K562 (cell line): ENCODE data around the gene TGM5. TPM values are rescaled to one million over a fixed set of nuclear protein-coding genes. Genes with fewer than 3 reads are reported as not detected.

Source experiments
- ATAC-seq: fragments of 200-7000 bp; cut with Tn5 transposase; 3 replicates; pipeline ENCODE4 v1.9.1; 2020; ENCODE audit warnings: moderate library complexity
- BruUV-seq: library from RNA; stranded (reverse); fragments of 400-500 nt; replicated peaks from 2 replicates; lab custom pipeline; 2021; lab: Mats Ljungman, UMichigan
- CTCF ChIA-PET: fragments of 300-600 bp; formaldehyde crosslinking; extraction: SDS; loops from one replicate; lab custom pipeline; 2021; ENCODE audit warnings: low intra/inter-chr PET ratio; lab: Yijun Ruan, JAX
- POLR2A ChIA-PET: fragments of 300-600, 350-650 bp; sonication (Branson Sonifier 250); formaldehyde crosslinking; extraction: SDS; loops from one replicate; lab custom pipeline; 2021; ENCODE audit warnings: antibody characterized with exemption, inconsistent platforms; lab: Yijun Ruan, JAX
- DNase-seq, 4 experiments: peaks; one replicate each; pipeline versions ENCODE4 v3.0.0 to v3.0.0-alpha.2; 2011 to 2018; ENCODE audit warnings: low spot score in 3 of 4, mixed read lengths in 3 of 4; ENCODE audit errors: extremely low read depth in 1 of 4
- FAIRE-seq: peaks from 2 replicates; lab custom pipeline; 2011; peaks lifted over from hg19 to GRCh38; lab: Jason Lieb, UNC
- H2AFZ ChIP-seq: 2 replicates; pipeline ENCODE4 v1.6.0; 2011; ENCODE audit warnings: low read depth, low read length, control low read depth, inconsistent platforms
- H3K27ac ChIP-seq: fragments of 200-600 bp; 3 replicates; pipeline ENCODE4 v1.8.0; 2011; ENCODE audit warnings: low read depth, mild to moderate bottlenecking, control low read depth, inconsistent platforms, low read length, moderate library complexity, mixed read lengths; ENCODE audit errors: extremely low read depth
- H3K27me3 ChIP-seq, 2 experiments: fragments of 300-600 bp in 1 of 2; 2 replicates in 1 of 2; 3 replicates in 1 of 2; pipeline versions ENCODE4 v1.6.0 to v1.8.0; 2011; ENCODE audit warnings: inconsistent platforms in 2 of 2, low read length in 2 of 2, mild to moderate bottlenecking in 1 of 2, mixed read lengths in 1 of 2, moderate library complexity in 1 of 2; ENCODE audit not compliant: control insufficient read depth in 2 of 2, insufficient read depth in 2 of 2
- H3K36me3 ChIP-seq: fragments of 300-600 bp; 3 replicates; pipeline ENCODE4 v1.8.0; 2011; ENCODE audit warnings: mild to moderate bottlenecking, low read length, inconsistent platforms; ENCODE audit not compliant: control insufficient read depth, insufficient read depth
- H3K4me1 ChIP-seq, 2 experiments: fragments of 200-600 bp in 1 of 2; replicated peaks in 1 of 2; 2 replicates in 1 of 2; 3 replicates in 1 of 2; pipeline versions ENCODE4 v1.5.1 to v1.8.0; 2011; ENCODE audit warnings: inconsistent platforms in 2 of 2, low read length in 2 of 2, mild to moderate bottlenecking in 1 of 2, mixed read lengths in 1 of 2, moderate library complexity in 1 of 2; ENCODE audit not compliant: control insufficient read depth in 2 of 2, insufficient read depth in 2 of 2
- H3K4me2 ChIP-seq: 2 replicates; pipeline ENCODE4 v1.6.1; 2011; ENCODE audit warnings: low read length, control low read depth, inconsistent platforms, mixed read lengths; ENCODE audit not compliant: insufficient read depth
- H3K4me3 ChIP-seq: fragments of 200-600 bp; sonication (generic), shearing (Covaris generic); 2 replicates; pipeline ENCODE4 v1.5.1; 2016; ENCODE audit warnings: control low read depth, inconsistent platforms
- H3K79me2 ChIP-seq: fragments of 200-600 bp; 3 replicates; pipeline ENCODE4 v1.8.0; 2011; ENCODE audit warnings: low read length, inconsistent platforms; ENCODE audit not compliant: control insufficient read depth, insufficient read depth
- H3K9ac ChIP-seq, 2 experiments: 2 replicates each; pipeline versions ENCODE4 v1.6.0 to v1.6.1; 2011; ENCODE audit warnings: low read depth in 2 of 2, low read length in 2 of 2, control low read depth in 1 of 2, inconsistent platforms in 1 of 2, mild to moderate bottlenecking in 1 of 2, mixed read lengths in 1 of 2; ENCODE audit not compliant: insufficient read depth in 1 of 2
- H3K9me1 ChIP-seq: one replicate; pipeline ENCODE4 v1.6.0; 2011; ENCODE audit warnings: inconsistent platforms, mild to moderate bottlenecking, low read length, moderate library complexity; ENCODE audit not compliant: control insufficient read depth, insufficient read depth
- H3K9me3 ChIP-seq: replicated peaks from 2 replicates; pipeline ENCODE4 v1.5.1; 2011; ENCODE audit warnings: low read depth, low read length, inconsistent platforms; ENCODE audit not compliant: control insufficient read depth, insufficient read depth
- H4K20me1 ChIP-seq: replicated peaks from 2 replicates; pipeline ENCODE4 v1.6.1; 2011; ENCODE audit warnings: low read length, inconsistent platforms, mixed read lengths; ENCODE audit not compliant: control insufficient read depth, insufficient read depth
- PCBP2 ChIP-seq: fragments of 200-400 bp; formaldehyde crosslinking; IDR thresholded peaks from 2 replicates; pipeline ENCODE4 v1.6.1; 2018; ENCODE audit warnings: low read length, low read depth, mild to moderate bottlenecking, moderate library complexity; ENCODE audit not compliant: poor library complexity, severe bottlenecking
- RAD51 ChIP-seq: fragments of 450-650 bp; IDR thresholded peaks from 2 replicates; pipeline ENCODE4 v1.7.1; 2016; ENCODE audit warnings: low read depth, mild to moderate bottlenecking, borderline replicate concordance
- WGBS: fragments of 100-300 bp; shearing (Covaris generic); methylation state at CpG from one replicate; pipeline ENCODE4 v1.1.6; 2016; ENCODE audit warnings: low coverage, mixed read lengths; ENCODE audit not compliant: insufficient coverage; ENCODE audit errors: missing lambda C conversion rate; 5-methylcytosine and 5-hydroxymethylcytosine counted together
- in situ Hi-C: fragments of 300-500 bp; cut with MboI; formaldehyde crosslinking; loops from 4 replicates; pipeline ENCODE4 v1.15.0; 2018; ENCODE audit warnings: inconsistent platforms, mixed read lengths
- intact Hi-C: fragments of 100-400 bp; cut with micrococcal nuclease; formaldehyde crosslinking; loops from 2 replicates; pipeline ENCODE4 v1.14.2; 2022
- polyA plus RNA-seq, 8 experiments: library from polyadenylated mRNA; depleted of rRNA in 4 of 8; stranded (reverse) in 5 of 8; unstranded in 3 of 8; fragments of >200 nt; fragmentation: Nextera tagmentation in 2 of 8; fragmentation: Illumina TruSeq in 1 of 8; extraction: Ambion mirVana in 2 of 8; extraction: Trizol in 1 of 8; gene quantifications; 2 replicates each; pipeline versions ENCODE4 v1.2.1 to v1.2.3, GENCODE V29; 2011 to 2014; ENCODE audit warnings: inconsistent platforms in 1 of 8, missing spikeins in 1 of 8
- total RNA-seq, 7 experiments: library from RNA; depleted of rRNA in 6 of 7; stranded (reverse); fragments of >200 nt in 6 of 7; fragmentation: Illumina TruSeq in 2 of 7; extraction: Trizol in 2 of 7; gene quantifications; 2 replicates each; pipeline versions ENCODE4 v1.2.1 to v1.2.3, GENCODE V29; 2011 to 2021; ENCODE audit warnings: low replicate concordance in 1 of 7
- TF ChIP-seq, protein P1 (sequence below): sonication (generic); formaldehyde crosslinking; IDR thresholded peaks from 2 replicates; pipeline ENCODE4 v1.5.0; 2020; ENCODE audit warnings: missing genetic modification reagents
- TF ChIP-seq, protein P2 (sequence below): sonication (generic); formaldehyde crosslinking; IDR thresholded peaks from 2 replicates; pipeline ENCODE4 v1.9.0; 2022; ENCODE audit warnings: mild to moderate bottlenecking, missing genetic modification reagents

The TGM5 gene
- total and polyA plus RNA-seq, 9 of the 15 experiments (the other 6 are each of a cell fraction or from before 2014, with no cell fraction given), result 0.03 to 0.10 (median 0.07) TPM; not detected in 6

DNA sequence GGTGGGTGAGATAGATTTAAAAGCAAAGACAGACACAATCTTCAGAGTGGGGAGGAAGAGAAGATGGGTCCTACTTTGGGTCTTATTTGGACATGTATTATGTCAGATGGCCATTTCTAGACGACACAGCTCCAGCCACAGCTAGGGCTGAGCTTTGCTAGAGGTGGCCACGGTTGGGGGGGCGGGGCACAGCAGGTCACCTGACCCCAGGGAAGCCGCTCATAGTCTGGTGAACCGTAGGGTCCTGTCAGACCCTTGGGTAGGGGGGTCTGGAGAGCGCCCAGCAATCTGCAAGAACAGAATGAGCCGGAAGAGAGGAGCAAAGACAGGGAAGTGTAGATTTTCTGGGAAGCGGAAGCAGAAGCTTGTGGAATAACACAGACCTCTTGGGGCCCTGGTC lies 52.6 kb downstream of the TGM5 start:
- peak in 2 of 4 experiments; percentile 16 to 24 for DNase-seq
- no peak overlapping the region for H3K4me3 ChIP-seq
- ChIA-PET POLR2A (interaction anchor here (0.6 to 2.2 kb wide), 3 partner anchors 11 to 37 kb away, joined by 3 to 10 read pairs (median 3); no protein-coding TSS in a partner anchor), CTCF (no interaction called here)
- peak; percentile 57 for ATAC-seq
- H3K9ac ChIP-seq, result no peak overlapping the region
- H3K9me1 ChIP-seq, result no peaks in the 10 kb centered on the region
- no peaks in the 10 kb centered on the region; the same call in 1 of the 2 replicates for H3K9me3 ChIP-seq
- no TSS peak for BruUV-seq
- no peaks in the 10 kb centered on the region for H3K27me3 ChIP-seq
- intact Hi-C loops (no loop called here), in situ Hi-C loops (no loop called here)
- TF ChIP-seq PCBP2, result no peak
- peak; percentile 62; the same call in 1 of the 2 replicates for TF ChIP-seq RAD51
- TF ChIP-seq, protein P1, sequence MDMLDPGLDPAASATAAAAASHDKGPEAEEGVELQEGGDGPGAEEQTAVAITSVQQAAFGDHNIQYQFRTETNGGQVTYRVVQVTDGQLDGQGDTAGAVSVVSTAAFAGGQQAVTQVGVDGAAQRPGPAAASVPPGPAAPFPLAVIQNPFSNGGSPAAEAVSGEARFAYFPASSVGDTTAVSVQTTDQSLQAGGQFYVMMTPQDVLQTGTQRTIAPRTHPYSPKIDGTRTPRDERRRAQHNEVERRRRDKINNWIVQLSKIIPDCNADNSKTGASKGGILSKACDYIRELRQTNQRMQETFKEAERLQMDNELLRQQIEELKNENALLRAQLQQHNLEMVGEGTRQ (CRISPR knock-in tag), result peak; percentile 63
- TF ChIP-seq, protein P2, sequence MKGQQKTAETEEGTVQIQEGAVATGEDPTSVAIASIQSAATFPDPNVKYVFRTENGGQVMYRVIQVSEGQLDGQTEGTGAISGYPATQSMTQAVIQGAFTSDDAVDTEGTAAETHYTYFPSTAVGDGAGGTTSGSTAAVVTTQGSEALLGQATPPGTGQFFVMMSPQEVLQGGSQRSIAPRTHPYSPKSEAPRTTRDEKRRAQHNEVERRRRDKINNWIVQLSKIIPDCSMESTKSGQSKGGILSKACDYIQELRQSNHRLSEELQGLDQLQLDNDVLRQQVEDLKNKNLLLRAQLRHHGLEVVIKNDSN (CRISPR knock-in tag), result peak; percentile 54
- no peak overlapping the region for H3K27ac ChIP-seq
- no peak for FAIRE-seq
- H3K36me3 ChIP-seq, result no peaks in the 10 kb centered on the region
- peak overlapping the region; percentile 43 for H2AFZ ChIP-seq
- no peaks in the 10 kb centered on the region for H3K79me2 ChIP-seq
- H3K4me1 ChIP-seq, result peaks cover 8 to 14% of the 10 kb centered on the region in 2 experiments; a peak in 4 of 5 replicates
- H4K20me1 ChIP-seq, result no peaks in the 10 kb centered on the region
- H3K4me2 ChIP-seq, result no peak overlapping the region
- WGBS, result 39% methylated on average over 8 of the region's 8 CpGs
